Muscle of leg (tissue), 11 donors: ENCODE data around the gene PNPO. TPM values are rescaled to one million over a fixed set of nuclear protein-coding genes. Genes with fewer than 3 reads are reported as not detected.

Experiments used
- DNase-seq: peaks from one replicate; pipeline ENCODE4 v3.0.0; 2013
- H3K27ac ChIP-seq: one replicate; pipeline ENCODE4 v1.5.1; 2013; ENCODE audit warnings: mild to moderate bottlenecking, low read length, control low read depth
- H3K27me3 ChIP-seq: one replicate; pipeline ENCODE4 v1.6.1; 2013; ENCODE audit warnings: low read length; ENCODE audit not compliant: control insufficient read depth, insufficient read depth
- H3K36me3 ChIP-seq: one replicate; pipeline ENCODE4 v1.6.1; 2013; ENCODE audit warnings: low read length; ENCODE audit not compliant: control insufficient read depth, insufficient read depth
- H3K4me1 ChIP-seq: one replicate; pipeline ENCODE4 v1.6.1; 2013; ENCODE audit warnings: low read length; ENCODE audit not compliant: control insufficient read depth, insufficient read depth
- H3K4me3 ChIP-seq: one replicate; pipeline ENCODE4 v1.5.1; 2013; ENCODE audit warnings: low read length, control low read depth
- H3K9me3 ChIP-seq: replicated peaks from 2 replicates; pipeline ENCODE4 v1.6.1; 2013; ENCODE audit warnings: low read depth, low read length; ENCODE audit not compliant: control insufficient read depth
- WGBS: methylation state at CpG from one replicate; pipeline ENCODE4 v1.1.5; 2013; ENCODE audit warnings: missing lambda C conversion rate; ENCODE audit not compliant: insufficient coverage; 5-methylcytosine and 5-hydroxymethylcytosine counted together
- polyA plus RNA-seq, 8 donors: library from polyadenylated mRNA; unstranded; fragments of 120-200 nt; gene quantifications; one replicate each; pipeline versions ENCODE4 v1.2.1 to v1.2.3, GENCODE V29; 2013; ENCODE audit warnings: inconsistent platforms in 1 of 8, low replicate concordance in 1 of 8; ENCODE audit not compliant: insufficient read length in 8 of 8, insufficient read depth in 1 of 8
- total RNA-seq: library from RNA; stranded (reverse); fragments of 120-200 nt; gene quantifications from one replicate; pipeline ENCODE4 v1.2.4, GENCODE V29; 2013

Gene PNPO
- total and polyA plus RNA-seq, 9 donors = 5.9 to 11.8 (median 8.9) TPM

GRCh38 chr17:47948706-47949196, 7.4 kb downstream of the PNPO start:
- Histone ChIP-seq H3K9me3 (no peaks in the 10 kb centered on the region), H3K4me1 (peaks cover 19% of the 10 kb centered on the region), H3K36me3 (peaks cover 16% of the 10 kb centered on the region), H3K4me3 (no peak overlapping the region), H3K27me3 (no peaks in the 10 kb centered on the region), H3K27ac (no peak overlapping the region)
- WGBS = 100% methylated on average over 1 of the region's 5 CpGs
- DNase-seq = no peak

DNA sequence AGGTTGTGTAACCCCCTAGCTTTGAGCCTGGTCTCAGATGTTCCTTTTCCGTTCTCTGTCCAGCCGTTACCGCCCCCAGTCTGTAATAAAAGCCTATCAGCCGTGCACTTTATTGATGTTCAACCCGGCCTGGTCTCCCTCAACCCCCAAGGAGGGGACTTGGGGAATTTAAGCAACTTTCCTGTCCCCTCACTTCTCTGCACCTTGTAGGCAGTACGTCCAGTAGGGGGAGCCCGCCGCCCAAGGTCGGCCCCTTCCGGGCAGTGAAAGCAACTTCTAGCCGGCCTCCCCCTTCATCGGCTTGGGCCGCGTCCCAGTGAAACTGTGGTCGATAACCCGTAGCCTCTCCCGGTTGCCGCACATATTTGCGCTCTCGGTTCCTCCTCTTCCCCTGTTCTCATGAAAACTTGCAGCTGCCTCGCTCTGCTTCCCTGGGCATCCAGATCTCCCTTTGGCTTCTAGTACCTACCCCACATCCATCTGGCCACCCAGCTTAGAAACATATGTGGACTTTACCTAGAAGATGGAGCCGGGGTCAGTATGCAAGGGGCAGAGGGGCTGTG, 7.9 kb downstream of the PNPO start:
- Histone ChIP-seq H3K27me3 (no peaks in the 10 kb centered on the region), H3K9me3 (no peaks in the 10 kb centered on the region), H3K27ac (peak overlapping the region; percentile 54), H3K4me1 (peaks cover 19% of the 10 kb centered on the region), H3K4me3 (peak overlapping the region; percentile 29), H3K36me3 (peaks cover 16% of the 10 kb centered on the region)
- DNase-seq = peak; percentile 89
- WGBS = 4% methylated on average over 22 of the region's 22 CpGs

- Histone ChIP-seq H3K27ac (no peak overlapping the region), H3K27me3 (no peaks in the 10 kb centered on the region), H3K4me1 (peaks cover 19% of the 10 kb centered on the region), H3K36me3 (peaks cover 11% of the 10 kb centered on the region), H3K4me3 (no peak overlapping the region), H3K9me3 (no peaks in the 10 kb centered on the region)
- no peak for DNase-seq
- 20% methylated on average over 1 of the region's 3 CpGs for WGBS
These were observed 8.6 kb downstream of the PNPO start for GRCh38 chr17:47949946-47950345.

GRCh38 chr17:47950448-47950847, 9.1 kb downstream of the PNPO start:
- H3K4me3 ChIP-seq = no peak overlapping the region
- H3K27me3 ChIP-seq = no peaks in the 10 kb centered on the region
- DNase-seq = no peak
- no peak overlapping the region for H3K27ac ChIP-seq
- peaks cover 8% of the 10 kb centered on the region for H3K36me3 ChIP-seq
- 86% methylated on average over 1 of the region's 4 CpGs for WGBS
- peaks cover 18% of the 10 kb centered on the region for H3K4me1 ChIP-seq
- H3K9me3 ChIP-seq = no peaks in the 10 kb centered on the region

- DNase-seq = no peak
- Histone ChIP-seq H3K27me3 (peaks cover 3% of the 10 kb centered on the region), H3K9me3 (no peaks in the 10 kb centered on the region), H3K4me1 (peaks cover 16% of the 10 kb centered on the region), H3K36me3 (peaks cover 2% of the 10 kb centered on the region), H3K4me3 (no peak overlapping the region), H3K27ac (no peak overlapping the region)
- 65% methylated on average over 8 of the region's 12 CpGs for WGBS
These were observed 11.0 kb downstream of the PNPO start for GRCh38 chr17:47952171-47953021.

- Histone ChIP-seq H3K36me3 (peaks cover under 1% of the 10 kb centered on the region), H3K27me3 (peaks cover 7% of the 10 kb centered on the region), H3K9me3 (no peaks in the 10 kb centered on the region), H3K4me1 (peaks cover 15% of the 10 kb centered on the region), H3K27ac (no peak overlapping the region), H3K4me3 (no peak overlapping the region)
- no peak for DNase-seq
These were observed 12.5 kb downstream of the PNPO start for GRCh38 chr17:47953909-47954308.

DNA sequence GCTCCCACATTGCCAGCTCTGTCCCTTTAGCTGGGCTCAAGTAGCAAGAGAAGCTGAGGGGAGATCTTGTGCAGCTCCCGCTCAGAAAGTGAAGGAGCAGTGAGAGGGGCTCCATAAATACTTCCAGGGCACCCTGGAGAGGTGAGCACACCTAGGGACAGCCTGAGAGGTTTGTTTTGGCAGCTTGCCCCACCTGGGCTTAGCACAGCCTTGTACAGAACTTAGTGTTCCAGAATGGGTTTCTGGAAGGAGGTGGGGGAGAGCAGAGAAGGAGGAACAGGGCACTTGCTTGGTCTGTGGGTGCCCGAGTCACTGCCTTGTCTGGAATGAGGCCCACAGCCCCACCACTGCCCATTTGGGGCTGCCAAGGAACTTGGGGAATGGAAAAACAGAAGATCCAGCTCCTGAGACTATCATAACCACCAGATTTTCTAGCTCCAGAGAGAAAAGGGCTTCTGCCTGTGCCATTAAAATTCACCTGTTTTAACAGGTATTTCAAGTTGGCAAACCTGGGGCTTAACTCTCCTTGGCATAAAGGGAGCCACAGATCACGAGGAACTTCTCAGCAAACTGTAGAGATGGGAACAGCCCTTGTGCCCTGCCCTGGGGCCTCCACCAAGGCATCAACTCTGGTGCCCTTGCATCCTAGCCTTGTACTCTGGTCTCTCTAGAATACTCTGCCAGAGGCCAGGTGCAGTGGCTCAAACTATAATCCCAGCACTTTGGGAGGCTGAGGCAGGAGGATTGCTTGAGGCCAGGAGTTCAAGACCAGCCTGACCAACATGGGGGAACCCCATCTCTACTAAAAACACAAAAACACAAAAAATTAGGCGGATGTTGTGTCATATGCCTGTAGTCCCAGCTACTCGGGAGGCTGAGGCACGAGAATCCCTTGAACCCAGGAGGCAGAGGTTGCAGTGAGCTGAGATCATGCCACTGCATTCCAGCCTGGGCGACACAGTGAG, 14.4 kb downstream of the PNPO start:
- H3K27me3 ChIP-seq = peaks cover 8% of the 10 kb centered on the region
- no peaks in the 10 kb centered on the region for H3K36me3 ChIP-seq
- H3K4me1 ChIP-seq = peaks cover 5% of the 10 kb centered on the region
- no peak overlapping the region for H3K4me3 ChIP-seq
- WGBS = 80% methylated on average over 5 of the region's 7 CpGs
- DNase-seq = no peak
- no peak overlapping the region for H3K27ac ChIP-seq
- no peaks in the 10 kb centered on the region for H3K9me3 ChIP-seq

DNA sequence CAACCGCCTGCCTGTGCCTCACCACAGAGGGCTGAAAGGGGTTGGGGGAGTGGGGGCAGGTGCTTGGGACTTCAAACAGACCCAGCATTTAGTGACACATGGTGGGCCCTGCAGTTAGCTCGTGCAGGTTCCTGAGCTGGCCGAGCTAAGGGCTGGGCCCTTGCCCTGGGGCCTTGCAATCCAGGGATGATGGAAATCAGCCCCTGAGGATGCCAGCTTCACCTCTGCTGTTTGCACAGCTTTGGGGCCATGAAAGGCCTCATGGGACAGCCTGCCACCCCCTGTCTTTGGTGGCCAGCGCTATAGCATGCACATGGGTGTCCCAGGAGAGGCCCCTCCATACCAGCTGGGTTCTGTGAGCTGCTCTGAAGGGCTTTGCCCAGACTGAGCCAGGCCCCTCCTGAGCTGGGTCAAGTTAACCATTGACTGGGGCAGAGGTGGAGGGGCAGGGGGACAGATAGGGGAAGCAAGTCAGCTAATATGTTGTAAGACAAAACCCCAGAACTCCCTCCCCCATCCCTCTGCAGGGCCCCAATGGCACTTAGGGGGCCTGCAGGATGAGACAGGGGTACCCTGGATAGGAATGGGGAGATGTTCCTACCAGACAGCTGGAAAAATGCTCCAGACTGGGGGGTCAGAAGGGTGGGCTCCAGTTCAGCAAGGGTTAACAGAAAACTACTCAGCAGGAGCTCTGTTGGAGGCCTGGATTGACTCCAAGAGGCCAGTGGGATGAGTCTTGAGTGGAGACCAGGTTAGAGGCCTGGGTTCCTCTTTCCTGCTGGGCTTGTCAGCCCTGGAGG, 15.6 kb downstream of the PNPO start:
- Histone ChIP-seq H3K9me3 (no peaks in the 10 kb centered on the region), H3K27me3 (peaks cover 8% of the 10 kb centered on the region), H3K36me3 (no peaks in the 10 kb centered on the region), H3K4me3 (no peak overlapping the region), H3K27ac (no peak overlapping the region), H3K4me1 (peaks cover 5% of the 10 kb centered on the region)
- DNase-seq = no peak
- WGBS = 50% methylated on average over 4 of the region's 4 CpGs

DNA sequence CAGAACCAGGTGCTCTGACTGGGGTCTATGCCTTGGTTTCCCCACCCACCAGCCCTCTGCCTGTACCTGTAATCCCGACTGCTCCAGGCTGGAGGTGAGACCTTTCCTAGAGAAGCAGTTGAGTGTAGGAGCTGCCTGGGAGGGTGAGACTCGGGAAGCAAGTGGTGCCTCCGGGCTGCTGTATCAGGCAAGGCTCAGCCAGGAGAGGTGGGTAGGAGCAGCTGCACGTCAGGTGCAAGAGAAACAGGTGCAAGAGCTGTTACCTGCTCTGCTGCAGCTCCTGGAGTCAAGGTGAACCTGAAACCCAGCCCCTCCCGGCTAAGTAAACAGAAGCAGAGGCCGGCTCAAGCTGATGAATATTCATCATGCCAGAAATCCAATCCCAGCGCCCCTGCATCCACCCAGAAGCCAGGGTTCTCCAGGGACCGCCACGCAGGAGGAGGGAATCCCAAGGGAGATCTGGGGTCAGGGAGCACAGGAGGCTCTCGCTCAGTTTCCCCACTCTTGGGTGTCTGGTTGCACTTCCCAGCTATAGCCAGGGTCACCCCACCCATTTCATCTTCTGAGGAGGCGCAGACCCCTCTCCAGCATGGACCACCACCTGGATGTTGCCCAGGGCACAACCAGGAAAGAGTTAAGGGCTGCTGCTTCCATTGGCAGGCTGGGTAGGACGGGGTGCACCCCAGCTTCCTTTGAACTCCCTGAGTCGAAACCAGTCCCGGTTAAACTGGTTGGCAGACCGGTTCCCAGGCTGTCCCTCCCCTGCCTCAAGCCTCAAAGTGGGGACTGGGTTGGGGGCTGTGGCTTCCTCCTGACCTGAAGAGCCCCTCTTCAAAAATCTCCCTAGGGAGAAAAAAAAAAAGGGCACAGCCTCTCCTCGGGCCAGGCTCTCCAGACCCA, 16.5 kb downstream of the PNPO start, which contains the start of gene PRR15L:
Gene PRR15L (minus strand): TSS at position 293 of the 900 bp plus-strand sequence. CDS start 4,649 bp downstream, outside the sequence.
- Histone ChIP-seq H3K27ac (no peak within 1 kb of the TSS), H3K36me3 (no peaks in the 10 kb centered on the region), H3K4me1 (peaks cover 5% of the 10 kb centered on the region), H3K9me3 (no peaks in the 10 kb centered on the region), H3K27me3 (peaks cover 8% of the 10 kb centered on the region), H3K4me3 (no peak within 1 kb of the TSS)
- WGBS = 18% methylated on average over 7 of the region's 16 CpGs
- no peak for DNase-seq
